GM12874 (cell line): ENCODE data around the gene SLCO4A1.

Source experiments
- TF ChIP-seq, protein P1 (sequence below): IDR thresholded peaks from 2 replicates; pipeline ENCODE4 v1.5.1; 2011; ENCODE audit warnings: low read depth, mild to moderate bottlenecking, control low read depth, low read length, moderate library complexity; ENCODE audit not compliant: insufficient read depth

The SLCO4A1 gene

DNA sequence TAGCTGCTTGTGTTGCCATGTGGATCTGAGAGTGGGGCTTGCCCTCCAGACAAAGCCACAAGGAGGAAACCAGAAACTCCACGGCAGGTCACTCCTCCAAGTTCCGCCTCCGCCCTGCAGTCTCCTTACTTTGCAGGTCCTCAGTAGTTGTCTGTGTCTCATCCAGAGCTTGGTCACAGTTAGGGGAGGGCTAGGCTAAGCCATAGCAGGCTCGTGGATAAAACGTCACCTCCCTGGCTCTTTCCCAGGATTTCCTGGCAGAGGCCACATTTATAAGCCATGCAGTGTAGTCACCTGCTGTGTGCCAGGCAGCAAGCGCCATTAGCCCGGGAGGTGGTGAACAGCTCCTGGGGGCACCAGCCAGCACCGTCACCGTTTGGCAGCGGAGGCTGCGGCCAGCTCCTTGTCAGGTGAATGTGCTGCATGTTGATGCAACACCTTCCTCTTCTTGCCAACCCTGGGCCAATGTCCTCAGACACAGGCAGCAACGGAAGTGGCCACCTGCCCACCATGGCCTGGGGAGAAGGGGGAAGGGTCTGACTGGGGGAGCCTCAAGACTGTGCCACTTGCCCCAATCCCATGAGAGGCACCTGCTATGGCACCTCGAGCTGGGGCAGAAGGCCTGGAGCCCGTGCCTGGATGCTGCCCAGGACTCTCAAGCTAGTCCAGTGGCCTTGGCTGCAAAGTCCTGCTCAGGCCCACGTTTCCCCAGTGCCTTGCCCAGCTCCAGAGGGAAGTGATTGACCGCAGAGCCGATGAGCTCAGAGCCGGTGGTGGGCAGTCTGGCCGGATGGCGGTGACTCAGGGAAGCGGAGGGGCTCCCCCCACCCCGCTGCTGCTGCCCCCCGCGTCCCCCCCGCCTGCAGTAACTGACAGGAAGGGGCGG lies 39.0 kb upstream of the SLCO4A1 start:
- TF ChIP-seq, protein P1, sequence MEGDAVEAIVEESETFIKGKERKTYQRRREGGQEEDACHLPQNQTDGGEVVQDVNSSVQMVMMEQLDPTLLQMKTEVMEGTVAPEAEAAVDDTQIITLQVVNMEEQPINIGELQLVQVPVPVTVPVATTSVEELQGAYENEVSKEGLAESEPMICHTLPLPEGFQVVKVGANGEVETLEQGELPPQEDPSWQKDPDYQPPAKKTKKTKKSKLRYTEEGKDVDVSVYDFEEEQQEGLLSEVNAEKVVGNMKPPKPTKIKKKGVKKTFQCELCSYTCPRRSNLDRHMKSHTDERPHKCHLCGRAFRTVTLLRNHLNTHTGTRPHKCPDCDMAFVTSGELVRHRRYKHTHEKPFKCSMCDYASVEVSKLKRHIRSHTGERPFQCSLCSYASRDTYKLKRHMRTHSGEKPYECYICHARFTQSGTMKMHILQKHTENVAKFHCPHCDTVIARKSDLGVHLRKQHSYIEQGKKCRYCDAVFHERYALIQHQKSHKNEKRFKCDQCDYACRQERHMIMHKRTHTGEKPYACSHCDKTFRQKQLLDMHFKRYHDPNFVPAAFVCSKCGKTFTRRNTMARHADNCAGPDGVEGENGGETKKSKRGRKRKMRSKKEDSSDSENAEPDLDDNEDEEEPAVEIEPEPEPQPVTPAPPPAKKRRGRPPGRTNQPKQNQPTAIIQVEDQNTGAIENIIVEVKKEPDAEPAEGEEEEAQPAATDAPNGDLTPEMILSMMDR: no peak

DNA sequence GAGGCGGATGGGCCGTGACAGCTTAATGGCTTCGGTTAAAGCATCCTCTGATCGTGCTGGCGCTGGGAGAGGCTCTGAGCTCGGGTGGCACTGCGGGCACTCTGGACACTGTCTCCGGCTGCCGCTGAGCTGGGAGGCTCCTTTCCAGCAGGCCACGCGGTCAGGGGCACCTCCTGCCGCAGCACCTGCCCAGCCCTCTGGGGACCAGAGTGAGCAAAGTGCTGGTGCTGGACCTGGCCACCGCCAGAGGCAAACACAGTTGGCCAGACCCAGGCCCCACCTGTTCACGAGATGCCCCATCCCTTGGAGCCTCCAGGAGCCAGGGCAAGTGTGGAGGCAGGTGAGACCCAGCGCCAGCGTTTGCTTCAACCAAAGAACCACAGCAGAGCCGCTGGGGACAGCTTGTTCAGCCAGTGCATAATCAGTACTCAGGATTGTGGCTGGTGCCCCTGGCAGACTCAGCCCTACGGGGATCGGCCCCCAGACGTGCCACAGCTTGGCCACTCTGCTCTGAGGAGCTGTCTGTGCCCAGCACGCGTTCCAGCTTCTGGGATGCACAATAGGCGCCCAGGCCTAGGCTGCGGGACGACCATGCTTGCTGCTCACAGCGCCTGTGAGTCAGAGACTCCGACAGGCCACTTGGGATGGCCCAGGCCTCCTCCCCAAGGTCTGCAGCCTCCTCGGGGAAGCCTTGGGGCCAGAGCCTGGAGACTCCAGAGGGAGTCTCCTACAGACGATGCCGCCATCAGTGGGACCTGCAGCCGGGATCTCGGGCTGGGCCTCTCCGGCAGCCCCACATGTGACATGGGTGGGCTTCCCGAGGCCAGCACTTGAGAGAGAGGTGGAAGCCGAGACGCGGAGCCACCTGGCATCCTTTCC lies 38.2 kb upstream of the SLCO4A1 start:
- TF ChIP-seq, protein P1: no peak

DNA sequence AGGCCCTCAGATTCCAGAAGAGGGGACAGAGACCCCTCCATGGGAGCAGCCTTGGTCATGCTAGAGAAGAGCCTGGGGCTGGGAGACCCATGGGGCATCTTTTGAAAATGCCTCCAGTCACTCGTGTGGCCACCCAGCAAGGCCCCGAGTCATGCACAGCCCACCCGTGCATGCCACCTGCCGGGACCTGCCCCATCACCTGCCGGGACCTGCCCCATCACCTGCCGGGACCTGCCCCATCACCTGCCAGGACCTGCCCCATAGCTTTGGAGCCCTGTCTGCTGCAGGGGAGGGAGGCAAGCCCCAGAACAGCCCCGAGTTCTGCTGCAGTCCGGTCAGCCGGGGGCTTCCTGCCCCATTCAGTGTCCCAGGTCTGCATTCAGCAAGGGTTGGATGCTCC lies 37.5 kb upstream of the SLCO4A1 start:
- TF ChIP-seq, protein P1: no peak

DNA sequence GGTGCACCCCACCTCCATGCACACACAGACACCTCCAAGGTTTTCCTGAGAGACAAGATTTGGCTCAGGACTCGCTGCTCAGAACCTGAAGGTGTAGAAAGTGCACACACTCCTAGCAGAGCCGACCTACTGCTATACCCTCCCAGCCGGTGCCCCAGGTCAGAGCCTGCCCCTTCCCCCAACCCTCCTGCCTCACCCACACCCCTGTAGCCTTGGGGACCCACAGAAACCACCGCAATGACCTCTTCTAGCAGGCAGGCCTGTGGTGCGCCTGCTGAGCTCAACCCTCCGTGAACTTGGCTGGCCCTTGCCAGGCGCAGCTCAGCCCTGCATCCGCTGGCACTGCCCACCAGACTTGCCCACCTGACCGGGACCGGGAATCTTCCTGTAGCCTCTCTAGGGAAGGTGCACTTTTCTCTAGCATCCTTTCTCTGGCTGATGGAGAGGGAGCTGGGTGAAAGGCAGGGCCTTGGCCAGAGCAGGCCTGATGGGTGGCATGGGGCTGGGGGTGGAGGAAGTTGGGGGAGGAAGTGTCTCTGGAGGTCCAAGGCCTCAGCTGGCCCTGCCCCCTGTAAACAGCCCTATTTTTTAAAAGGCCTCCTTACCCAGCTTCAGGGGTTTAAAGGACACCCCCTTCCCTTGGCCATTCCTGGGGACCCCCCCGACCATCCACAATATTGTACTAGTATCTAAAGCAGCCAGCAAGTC lies 36.9 kb upstream of the SLCO4A1 start:
- TF ChIP-seq, protein P1: no peak

DNA sequence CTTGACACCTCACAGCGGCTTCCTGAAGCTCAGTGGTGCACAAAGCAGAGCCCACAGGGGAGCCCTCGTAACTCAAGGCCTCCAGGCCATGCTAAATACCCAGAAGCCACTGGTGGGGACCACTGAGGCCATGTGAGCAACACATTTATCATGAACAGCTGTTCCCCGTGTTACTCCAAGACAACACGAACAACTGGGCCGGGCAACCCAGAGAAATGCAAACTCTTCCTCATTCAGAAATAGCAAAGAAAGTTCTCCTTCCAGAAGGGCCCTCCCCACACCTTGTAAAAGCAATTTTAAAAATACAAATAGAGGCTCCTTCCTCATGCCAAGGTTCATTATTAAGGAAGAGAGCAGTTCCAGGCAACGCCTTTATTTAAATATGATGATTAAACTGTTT lies 36.3 kb upstream of the SLCO4A1 start:
- TF ChIP-seq, protein P1: no peak

DNA sequence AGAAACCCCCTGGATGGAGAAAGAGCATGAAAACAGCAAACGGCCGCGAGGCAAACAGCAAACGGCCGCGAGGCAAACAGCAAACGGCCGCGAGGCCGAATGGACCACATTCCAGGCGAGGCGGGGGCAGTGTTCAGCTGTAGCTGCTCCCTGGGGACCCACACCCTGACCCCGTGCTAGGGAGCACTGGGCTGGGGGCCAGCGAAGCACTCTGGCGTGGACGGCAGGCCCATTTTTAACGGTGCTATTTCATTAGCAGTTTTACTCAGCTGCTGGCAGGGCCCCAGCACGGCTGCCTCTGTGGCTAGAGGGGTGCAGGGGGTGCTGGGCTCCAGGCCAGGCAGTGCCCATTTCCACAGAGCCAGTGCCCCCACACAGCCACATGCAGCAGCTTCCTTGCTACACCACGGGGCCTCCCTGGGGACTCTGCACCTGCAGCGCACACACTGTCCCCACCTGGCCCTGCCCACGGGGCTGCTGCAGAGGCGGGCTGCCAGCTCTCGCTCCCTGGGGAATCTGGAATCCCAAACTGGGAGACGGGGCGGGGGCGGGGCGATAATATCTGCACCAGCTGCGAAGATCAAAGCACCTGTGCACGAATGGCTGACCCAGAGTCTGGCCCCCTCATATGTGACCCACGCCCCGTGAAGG lies 35.6 kb upstream of the SLCO4A1 start:
- TF ChIP-seq, protein P1: no peak
